D341Med (cell line): ENCODE results near the gene DCN.
"Not testable (repeated sequence)": the region's sequence is repeated elsewhere in the genome, so short reads cannot be mapped to it uniquely, and the experiment has no call there.

Experiments used
- DNase-seq: peaks from one replicate; pipeline ENCODE4 v3.0.0; 2012; ENCODE audit warnings: low spot score

The DCN gene

GRCh38 chr12:91182636-91183455 is at the start of gene DCN:
Gene DCN, minus strand, starts transcription at chr12:91182817. Its CDS starts 4,265 bp downstream, at chr12:91178552.
- no peak for DNase-seq

GRCh38 chr12:91230841-91231240 is 48.2 kb upstream of the DCN start:
- no peak for DNase-seq

- DNase-seq: no peak
Measured at GRCh38 chr12:91226951-91227350, 44.3 kb upstream of the DCN start.

- DNase-seq: no peak
Measured at GRCh38 chr12:91225316-91225715, 42.7 kb upstream of the DCN start.

GRCh38 chr12:91224401-91224800 is 41.8 kb upstream of the DCN start:
- DNase-seq: no peak

GRCh38 chr12:91222746-91223145 is 40.1 kb upstream of the DCN start:
- no peak for DNase-seq

- no peak for DNase-seq
Measured at GRCh38 chr12:91219919-91220318, 37.3 kb upstream of the DCN start.

GRCh38 chr12:91219511-91219910 is 36.9 kb upstream of the DCN start:
- no peak for DNase-seq

GRCh38 chr12:91216871-91217270 is 34.3 kb upstream of the DCN start:
- no peak for DNase-seq

GRCh38 chr12:91215940-91216454 is 33.4 kb upstream of the DCN start:
- no peak for DNase-seq

GRCh38 chr12:91211866-91212265 is 29.2 kb upstream of the DCN start:
- DNase-seq: no peak

- DNase-seq: no peak
Measured at GRCh38 chr12:91210618-91211017, 28.0 kb upstream of the DCN start.

GRCh38 chr12:91210144-91210543 is 27.5 kb upstream of the DCN start:
- no peak for DNase-seq

- not testable (repeated sequence) for DNase-seq
Measured at GRCh38 chr12:91207301-91207700, 24.7 kb upstream of the DCN start.

GRCh38 chr12:91205811-91206210 is 23.2 kb upstream of the DCN start:
- no peak for DNase-seq

GRCh38 chr12:91204421-91204820 is 21.8 kb upstream of the DCN start:
- DNase-seq: no peak

- DNase-seq: no peak
Measured at GRCh38 chr12:91203610-91204009, 21.0 kb upstream of the DCN start.

GRCh38 chr12:91202390-91202789 is 19.8 kb upstream of the DCN start:
- no peak for DNase-seq

GRCh38 chr12:91196436-91196835 is 13.8 kb upstream of the DCN start:
- DNase-seq: no peak

GRCh38 chr12:91194500-91194899 is 11.9 kb upstream of the DCN start:
- DNase-seq: no peak

- DNase-seq: no peak
Measured at GRCh38 chr12:91191513-91192111, 9.0 kb upstream of the DCN start.

- DNase-seq: no peak
Measured at GRCh38 chr12:91189516-91189915, 6.9 kb upstream of the DCN start.

- no peak for DNase-seq
Measured at GRCh38 chr12:91188778-91189177, 6.2 kb upstream of the DCN start.

GRCh38 chr12:91186156-91186555 is 3.5 kb upstream of the DCN start:
- DNase-seq: no peak
